Measurements from ENCODE around the gene CACNG6. TPM values are rescaled to one million over a fixed set of nuclear protein-coding genes. Genes with fewer than 3 reads are reported as not detected.

Gene CACNG6
- total RNA-seq, 3 donors from 2014 or later, result not detected

- Mint-ChIP-seq H3K27me3 (ENCODE audit: low read depth) (peaks cover 71% of the 10 kb centered on the region), H3K36me3 (ENCODE audit: insufficient read depth) (no peaks in the 10 kb centered on the region), H3K9me3 (no peaks in the 10 kb centered on the region), H3K4me3 (no peak overlapping the region), H3K4me1 (ENCODE audit: low read depth) (peaks cover 7% of the 10 kb centered on the region)
- DNase-seq (no peak), ATAC-seq (no peak)
Measured at GRCh38 chr19:53958823-53959757, 32.3 kb upstream of the CACNG6 start.

GRCh38 chr19:53960187-53960586, 31.2 kb upstream of the CACNG6 start:
- ATAC-seq, result no peak
- Mint-ChIP-seq H3K4me1 (ENCODE audit: low read depth) (peaks cover 8% of the 10 kb centered on the region), H3K4me3 (no peak overlapping the region), H3K9me3 (no peaks in the 10 kb centered on the region), H3K27me3 (ENCODE audit: low read depth) (peaks cover 77% of the 10 kb centered on the region), H3K36me3 (ENCODE audit: insufficient read depth) (no peaks in the 10 kb centered on the region)
- DNase-seq, result no peak

GRCh38 chr19:53960886-53961285, 30.6 kb upstream of the CACNG6 start:
- no peak for ATAC-seq
- H3K9me3 Mint-ChIP-seq, result no peaks in the 10 kb centered on the region
- no peaks in the 10 kb centered on the region for H3K36me3 Mint-ChIP-seq (ENCODE audit: insufficient read depth)
- H3K27me3 Mint-ChIP-seq (ENCODE audit: low read depth), result peaks cover 74% of the 10 kb centered on the region
- H3K4me3 Mint-ChIP-seq, result no peak overlapping the region
- DNase-seq, result no peak
- peaks cover 8% of the 10 kb centered on the region for H3K4me1 Mint-ChIP-seq (ENCODE audit: low read depth)

- Mint-ChIP-seq H3K4me1 (ENCODE audit: low read depth) (peaks cover 8% of the 10 kb centered on the region), H3K9me3 (no peaks in the 10 kb centered on the region), H3K36me3 (ENCODE audit: insufficient read depth) (no peaks in the 10 kb centered on the region), H3K27me3 (ENCODE audit: low read depth) (peaks cover 72% of the 10 kb centered on the region), H3K4me3 (no peak overlapping the region)
- no peak for ATAC-seq
- DNase-seq, result no peak
Measured at GRCh38 chr19:53961523-53962356, 29.7 kb upstream of the CACNG6 start.

- DNase-seq (no peak), ATAC-seq (no peak)
- Mint-ChIP-seq H3K36me3 (ENCODE audit: insufficient read depth) (no peaks in the 10 kb centered on the region), H3K4me3 (no peak within 1 kb of the TSS), H3K27me3 (ENCODE audit: low read depth) (peaks cover 69% of the 10 kb centered on the region), H3K4me1 (ENCODE audit: low read depth) (peaks cover 6% of the 10 kb centered on the region), H3K9me3 (no peaks in the 10 kb centered on the region)
Measured at GRCh38 chr19:53962887-53963431, 28.5 kb upstream of the CACNG6 start, which contains the start of gene CACNG8. TSS of gene CACNG8 (plus strand) at chr19:53962937.

- Mint-ChIP-seq H3K4me1 (ENCODE audit: low read depth) (peaks cover 4% of the 10 kb centered on the region), H3K36me3 (ENCODE audit: insufficient read depth) (no peaks in the 10 kb centered on the region), H3K4me3 (no peak overlapping the region), H3K9me3 (no peaks in the 10 kb centered on the region), H3K27me3 (ENCODE audit: low read depth) (peaks cover 56% of the 10 kb centered on the region)
- DNase-seq, result no peak
- no peak for ATAC-seq
Measured at GRCh38 chr19:53965091-53965490, 26.3 kb upstream of the CACNG6 start.

- no peaks in the 10 kb centered on the region for H3K9me3 Mint-ChIP-seq
- peaks cover 1% of the 10 kb centered on the region for H3K4me1 Mint-ChIP-seq (ENCODE audit: low read depth)
- ATAC-seq (no peak), DNase-seq (no peak)
- no peak overlapping the region for H3K4me3 Mint-ChIP-seq
- no peaks in the 10 kb centered on the region for H3K36me3 Mint-ChIP-seq (ENCODE audit: insufficient read depth)
- H3K27me3 Mint-ChIP-seq (ENCODE audit: low read depth), result peaks cover 47% of the 10 kb centered on the region
Measured at GRCh38 chr19:53966931-53967330, 24.5 kb upstream of the CACNG6 start.

- peaks cover under 1% of the 10 kb centered on the region for H3K4me1 Mint-ChIP-seq (ENCODE audit: low read depth)
- H3K27me3 Mint-ChIP-seq (ENCODE audit: low read depth), result peaks cover 40% of the 10 kb centered on the region
- no peak for ATAC-seq
- H3K36me3 Mint-ChIP-seq (ENCODE audit: insufficient read depth), result no peaks in the 10 kb centered on the region
- no peak overlapping the region for H3K4me3 Mint-ChIP-seq
- DNase-seq, result no peak
- H3K9me3 Mint-ChIP-seq, result no peaks in the 10 kb centered on the region
Measured at GRCh38 chr19:53969366-53969765, 22.1 kb upstream of the CACNG6 start.

GRCh38 chr19:53971673-53972072, 19.8 kb upstream of the CACNG6 start:
- no peaks in the 10 kb centered on the region for H3K9me3 Mint-ChIP-seq
- no peaks in the 10 kb centered on the region for H3K36me3 Mint-ChIP-seq (ENCODE audit: insufficient read depth)
- H3K4me3 Mint-ChIP-seq, result no peak overlapping the region
- H3K4me1 Mint-ChIP-seq (ENCODE audit: low read depth), result no peaks in the 10 kb centered on the region
- peaks cover 41% of the 10 kb centered on the region for H3K27me3 Mint-ChIP-seq (ENCODE audit: low read depth)
- DNase-seq (no peak), ATAC-seq (no peak)

GRCh38 chr19:53977429-53977990, 13.9 kb upstream of the CACNG6 start:
- H3K9me3 Mint-ChIP-seq, result peaks cover 8% of the 10 kb centered on the region
- DNase-seq (peak; percentile 30), ATAC-seq (peak; percentile 79 to 81)
- peaks cover 62% of the 10 kb centered on the region for H3K27me3 Mint-ChIP-seq (ENCODE audit: low read depth)
- H3K4me1 Mint-ChIP-seq (ENCODE audit: low read depth), result peaks cover 20% of the 10 kb centered on the region
- peaks cover 1% of the 10 kb centered on the region for H3K36me3 Mint-ChIP-seq (ENCODE audit: insufficient read depth)
- H3K4me3 Mint-ChIP-seq, result peak overlapping the region; percentile 71

- Mint-ChIP-seq H3K4me1 (ENCODE audit: low read depth) (peaks cover 20% of the 10 kb centered on the region), H3K9me3 (peaks cover 8% of the 10 kb centered on the region), H3K4me3 (peak overlapping the region; percentile 71), H3K27me3 (ENCODE audit: low read depth) (peaks cover 59% of the 10 kb centered on the region), H3K36me3 (ENCODE audit: insufficient read depth) (peaks cover 1% of the 10 kb centered on the region)
- peak; percentile 42 to 46 for ATAC-seq
- no peak for DNase-seq
Measured at GRCh38 chr19:53977991-53978731, 13.3 kb upstream of the CACNG6 start.

GRCh38 chr19:53978975-53979801, 12.2 kb upstream of the CACNG6 start:
- H3K27me3 Mint-ChIP-seq (ENCODE audit: low read depth), result peaks cover 59% of the 10 kb centered on the region
- peak overlapping the region; percentile 57 for H3K4me3 Mint-ChIP-seq

More at GRCh38 chr19:53978975-53979801, 12.2 kb upstream of the CACNG6 start:
- H3K36me3 Mint-ChIP-seq (ENCODE audit: insufficient read depth), result peaks cover 1% of the 10 kb centered on the region
- H3K4me1 Mint-ChIP-seq (ENCODE audit: low read depth), result peaks cover 20% of the 10 kb centered on the region
- peaks cover 8% of the 10 kb centered on the region for H3K9me3 Mint-ChIP-seq
- ATAC-seq (no peak), DNase-seq (no peak)

Measured in activated T-cell treated with anti-CD3 and anti-CD28 coated beads, Interleukin-2, amount 50 U/mL, for 4 hours (primary cell).